Upper lobe of left lung (tissue), 6 donors: ENCODE measurements around the gene AKT1S1. TPM values are rescaled to one million over a fixed set of nuclear protein-coding genes. Genes with fewer than 3 reads are reported as not detected.
A peak's percentile ranks its signal among the peaks of the same experiment; 100 is the strongest.

Experiments used
- ATAC-seq, 2 donors: fragments of 200-7000 bp; cut with Tn5 transposase; one replicate each; pipeline ENCODE4 v1.9.1; 2022; ENCODE audit warnings: mild to moderate bottlenecking in 2 of 2, moderate library complexity in 2 of 2; ENCODE audit not compliant: low FRiP score in 2 of 2
- DNase-seq, 2 donors: peaks; one replicate each; pipeline ENCODE4 v3.0.0-alpha.2; 2019 to 2020
- H3K27ac ChIP-seq, 4 donors: fragments of 200-600 bp; sonication (generic); one replicate each; pipeline ENCODE4 v1.5.1; 2016 to 2019
- H3K27me3 ChIP-seq, 4 donors: fragments of 200-600 bp; sonication (generic); one replicate each; pipeline ENCODE4 v1.5.1; 2017 to 2019
- H3K36me3 ChIP-seq, 4 donors: fragments of 200-600 bp; sonication (generic); one replicate each; pipeline ENCODE4 v1.5.1; 2016 to 2019
- H3K4me1 ChIP-seq, 4 donors: fragments of 200-600 bp; sonication (generic); one replicate each; pipeline ENCODE4 v1.5.1; 2018 to 2019
- H3K4me3 ChIP-seq, 4 donors: fragments of 200-600 bp; sonication (generic); one replicate each; pipeline ENCODE4 v1.5.1; 2017 to 2019; ENCODE audit warnings: mild to moderate bottlenecking in 2 of 4, moderate library complexity in 1 of 4
- H3K9me3 ChIP-seq, 4 donors: fragments of 200-600 bp; sonication (generic); one replicate each; pipeline ENCODE4 v1.5.1; 2018 to 2019
- CTCF ChIP-seq, 6 experiments: fragments of 450-650 bp in 4 of 6; fragments of 200-600 bp in 2 of 6; sonication (generic) in 2 of 6; IDR thresholded peaks; one replicate each; pipeline ENCODE4 v1.5.1; 2016 to 2019; ENCODE audit warnings: antibody characterized with exemption in 6 of 6
- EP300 ChIP-seq, 4 donors: sonication (generic); formaldehyde crosslinking; IDR thresholded peaks; one replicate each; pipeline ENCODE4 v1.5.1; 2017; ENCODE audit warnings: antibody characterized with exemption in 4 of 4, control low read depth in 2 of 4
- POLR2A ChIP-seq, 4 donors: fragments of 450-650 bp; IDR thresholded peaks; one replicate each; pipeline ENCODE4 v1.5.1; 2016 to 2017; ENCODE audit warnings: antibody characterized with exemption in 4 of 4, mild to moderate bottlenecking in 2 of 4
- POLR2AphosphoS5 ChIP-seq, 2 donors: sonication (generic); formaldehyde crosslinking; IDR thresholded peaks; one replicate each; pipeline ENCODE4 v1.5.1; 2017; ENCODE audit warnings: antibody characterized with exemption in 2 of 2
- WGBS, 2 donors: methylation state at CpG; one replicate each; pipeline ENCODE4 v1.1.5; 2017 to 2018; 5-methylcytosine and 5-hydroxymethylcytosine counted together
- total RNA-seq, 6 donors: library from RNA; depleted of rRNA in 4 of 6; stranded (reverse); fragments of >200 nt in 4 of 6; gene quantifications; one replicate each; pipeline versions ENCODE4 v1.1.0 to v1.2.1, GENCODE V29; 2016 to 2021
- donor health status: DM: no; HTN: no; CAD: no; lungs with moderate emphysema.
- donor health status: DM: no; HTN: yes; CAD: no; lungs with severe emphysema.

Gene AKT1S1
- total RNA-seq, 6 donors from 2014 or later, result 11.8 to 35.5 (median 25.7) TPM

GRCh38 chr19:49830766-49831165 lies 46.4 kb downstream of the AKT1S1 start:
- ATAC-seq, result peak in 1 of 2 donors; percentile 15
- H3K36me3 ChIP-seq, result peaks cover 19 to 88% (median 73%) of the 10 kb centered on the region in 4 donors
- H3K4me1 ChIP-seq, result peaks cover 0 to 4% (median 0%) of the 10 kb centered on the region in 4 donors
- no peak overlapping the region for H3K27ac ChIP-seq
- no peak overlapping the region for H3K4me3 ChIP-seq
- no peaks in the 10 kb centered on the region for H3K27me3 ChIP-seq
- no peak for TF ChIP-seq EP300 (IDR thresholded peaks at IDR 0.05)
- no peak for TF ChIP-seq POLR2A (IDR thresholded peaks at IDR 0.05)
- TF ChIP-seq CTCF (IDR thresholded peaks at IDR 0.05), result no peak
- no peak for TF ChIP-seq POLR2AphosphoS5 (IDR thresholded peaks at IDR 0.05)
- no peaks in the 10 kb centered on the region for H3K9me3 ChIP-seq
- DNase-seq, result no peak
- WGBS, 2 donors, result 91 to 95% methylated on average over 9 to 10 of the region's 12 CpGs

GRCh38 chr19:49829721-49830120 lies 47.4 kb downstream of the AKT1S1 start:
- Histone ChIP-seq H3K36me3 (peaks cover 14 to 80% (median 64%) of the 10 kb centered on the region in 4 donors), H3K9me3 (no peaks in the 10 kb centered on the region), H3K27me3 (no peaks in the 10 kb centered on the region), H3K4me1 (peaks cover 0 to 4% (median 0%) of the 10 kb centered on the region in 4 donors), H3K4me3 (no peak overlapping the region), H3K27ac (no peak overlapping the region)
- ATAC-seq (no peak), DNase-seq (no peak)
- TF ChIP-seq CTCF (IDR thresholded peaks at IDR 0.05) (no peak), POLR2A (IDR thresholded peaks at IDR 0.05) (no peak)
- 97 to 98% methylated on average over 16 to 18 of the region's 18 CpGs for WGBS, 2 donors

- WGBS, 2 donors, result 92 to 96% methylated on average over 6 to 8 of the region's 8 CpGs
- ATAC-seq, result no peak
- Histone ChIP-seq H3K4me3 (no peak overlapping the region), H3K27ac (no peak overlapping the region), H3K36me3 (peaks cover 14 to 80% (median 60%) of the 10 kb centered on the region in 4 donors), H3K27me3 (no peaks in the 10 kb centered on the region), H3K9me3 (no peaks in the 10 kb centered on the region), H3K4me1 (peaks cover 0 to 4% (median 0%) of the 10 kb centered on the region in 4 donors)
- no peak for DNase-seq
- TF ChIP-seq POLR2AphosphoS5 (IDR thresholded peaks at IDR 0.05) (no peak), CTCF (IDR thresholded peaks at IDR 0.05) (no peak), POLR2A (IDR thresholded peaks at IDR 0.05) (no peak), EP300 (IDR thresholded peaks at IDR 0.05) (no peak)
Measured at GRCh38 chr19:49829200-49829599, 48.0 kb downstream of the AKT1S1 start.

- H3K9me3 ChIP-seq, result no peaks in the 10 kb centered on the region
- peaks cover 12 to 72% (median 50%) of the 10 kb centered on the region in 4 donors for H3K36me3 ChIP-seq
- no peak overlapping the region for H3K27ac ChIP-seq
- DNase-seq, result no peak
- peaks cover 0 to 3% (median 0%) of the 10 kb centered on the region in 4 donors for H3K4me1 ChIP-seq
- no peak overlapping the region for H3K4me3 ChIP-seq
- WGBS, 2 donors, result 94 to 99% methylated on average over 8 to 14 of the region's 14 CpGs
- no peaks in the 10 kb centered on the region for H3K27me3 ChIP-seq
- ATAC-seq, result no peak
- no peak for TF ChIP-seq POLR2AphosphoS5 (IDR thresholded peaks at IDR 0.05)
- no peak for TF ChIP-seq POLR2A (IDR thresholded peaks at IDR 0.05)
- no peak for TF ChIP-seq CTCF (IDR thresholded peaks at IDR 0.05)
- TF ChIP-seq EP300 (IDR thresholded peaks at IDR 0.05), result no peak
Measured at GRCh38 chr19:49827034-49827433, 50.1 kb downstream of the AKT1S1 start.

GRCh38 chr19:49824662-49825061 lies 52.5 kb downstream of the AKT1S1 start:
- ATAC-seq (no peak), DNase-seq (no peak)
- no peaks in the 10 kb centered on the region for H3K27me3 ChIP-seq
- H3K4me3 ChIP-seq, result no peak overlapping the region
- no peaks in the 10 kb centered on the region for H3K9me3 ChIP-seq
- 81 to 91% methylated on average over 6 of the region's 6 CpGs for WGBS, 2 donors
- peaks cover 0 to 8% (median 4%) of the 10 kb centered on the region in 4 donors for H3K4me1 ChIP-seq
- TF ChIP-seq EP300 (IDR thresholded peaks at IDR 0.05), result no peak
- no peak for TF ChIP-seq POLR2AphosphoS5 (IDR thresholded peaks at IDR 0.05)
- no peak for TF ChIP-seq CTCF (IDR thresholded peaks at IDR 0.05)
- no peak for TF ChIP-seq POLR2A (IDR thresholded peaks at IDR 0.05)
- H3K36me3 ChIP-seq, result peaks cover 5 to 53% (median 31%) of the 10 kb centered on the region in 4 donors
- H3K27ac ChIP-seq, result no peak overlapping the region
